Activated B cell treated with CpG ODN at 0.5 μM for 24 hours (primary cell): Measurements from ENCODE around the gene ZHX3. TPM values are rescaled to one million over a fixed set of nuclear protein-coding genes. Genes with fewer than 3 reads are reported as not detected.

Source experiments
- ATAC-seq: fragments of 200-7000 bp; cut with Tn5 transposase; one replicate; pipeline ENCODE4 v1.10.0; 2021; ENCODE audit warnings: low read depth, mild to moderate bottlenecking, moderate library complexity
- CTCF ChIA-PET: fragments of 350-600 bp; sonication (Branson Sonifier 250); formaldehyde crosslinking; loops from one replicate; lab custom pipeline; 2021; ENCODE audit warnings: antibody characterized with exemption; lab: Charles Lee
- POLR2A ChIA-PET: fragments of 350-600 bp; sonication (Branson Sonifier 250); formaldehyde crosslinking; loops from one replicate; lab custom pipeline; 2021; ENCODE audit warnings: antibody characterized with exemption; lab: Charles Lee
- DNase-seq: peaks from one replicate; pipeline ENCODE4 v3.0.0; 2022
- H3K27ac Mint-ChIP-seq: one replicate; pipeline ENCODE4 v1.8.0; 2020; ENCODE audit warnings: mixed read lengths
- H3K27me3 Mint-ChIP-seq: one replicate; pipeline ENCODE4 v1.8.0; 2021; ENCODE audit warnings: mixed read lengths
- H3K36me3 Mint-ChIP-seq: one replicate; pipeline ENCODE4 v1.8.0; 2021; ENCODE audit warnings: low read depth, mixed read lengths
- H3K4me1 Mint-ChIP-seq: one replicate; pipeline ENCODE4 v1.8.0; 2021; ENCODE audit warnings: mixed read lengths
- H3K4me3 Mint-ChIP-seq: one replicate; pipeline ENCODE4 v1.8.0; 2020; ENCODE audit warnings: mild to moderate bottlenecking, mixed read lengths
- H3K9me3 Mint-ChIP-seq: one replicate; pipeline ENCODE4 v1.8.0; 2020; ENCODE audit warnings: mixed read lengths
- CTCF ChIP-seq: fragments of 200-600 bp; IDR thresholded peaks from one replicate; pipeline ENCODE4 v1.8.0; 2022; ENCODE audit warnings: antibody characterized with exemption, mild to moderate bottlenecking
- intact Hi-C: fragments of 100-400 bp; cut with micrococcal nuclease; formaldehyde crosslinking; loops from one replicate; pipeline ENCODE4 v1.15.1; 2024
- total RNA-seq: library from RNA; stranded (reverse); gene quantifications from 2 replicates; pipeline ENCODE4 v1.2.3, GENCODE V29; 2022

ZHX3 gene
- total RNA-seq, 1 donor from 2014 or later: 21.2 TPM

- no peak overlapping the region for H3K27ac Mint-ChIP-seq
- no peak overlapping the region for H3K4me3 Mint-ChIP-seq
- POLR2A ChIA-PET: no interaction called here
These were observed 47.6 kb upstream of the ZHX3 start for GRCh38 chr20:41364967-41365765.

GRCh38 chr20:41364236-41364855, 46.8 kb upstream of the ZHX3 start:
- intact Hi-C loops: no loop called here
- ATAC-seq (no peak), DNase-seq (no peak)
- H3K4me1 Mint-ChIP-seq: peaks cover 9% of the 10 kb centered on the region
- CTCF ChIA-PET: no interaction called here
- no peaks in the 10 kb centered on the region for H3K9me3 Mint-ChIP-seq
- no peak for TF ChIP-seq CTCF
- POLR2A ChIA-PET: no interaction called here
- no peak overlapping the region for H3K4me3 Mint-ChIP-seq
- no peaks in the 10 kb centered on the region for H3K36me3 Mint-ChIP-seq
- no peak overlapping the region for H3K27ac Mint-ChIP-seq
- peaks cover 29% of the 10 kb centered on the region for H3K27me3 Mint-ChIP-seq

More at GRCh38 chr20:41364967-41365765, 47.6 kb upstream of the ZHX3 start:
- Mint-ChIP-seq H3K9me3 (no peaks in the 10 kb centered on the region), H3K36me3 (no peaks in the 10 kb centered on the region), H3K4me1 (peaks cover 9% of the 10 kb centered on the region), H3K27me3 (peaks cover 30% of the 10 kb centered on the region)
- no peak for ATAC-seq
- intact Hi-C loops: no loop called here
- CTCF ChIA-PET: no interaction called here
- no peak for TF ChIP-seq CTCF
- no peak for DNase-seq

- H3K27ac Mint-ChIP-seq: no peak overlapping the region
- ChIA-PET POLR2A (no interaction called here), CTCF (no interaction called here)
- no peak for TF ChIP-seq CTCF
- H3K4me1 Mint-ChIP-seq: peaks cover 9% of the 10 kb centered on the region
- no peaks in the 10 kb centered on the region for H3K9me3 Mint-ChIP-seq
- intact Hi-C loops: no loop called here
- ATAC-seq (no peak), DNase-seq (no peak)
- peaks cover 24% of the 10 kb centered on the region for H3K27me3 Mint-ChIP-seq
- H3K36me3 Mint-ChIP-seq: no peaks in the 10 kb centered on the region
- no peak overlapping the region for H3K4me3 Mint-ChIP-seq
These were observed 46.1 kb upstream of the ZHX3 start for GRCh38 chr20:41363601-41364000.

GRCh38 chr20:41362748-41363140, 45.2 kb upstream of the ZHX3 start:
- Mint-ChIP-seq H3K4me1 (peaks cover 9% of the 10 kb centered on the region), H3K27ac (no peak overlapping the region), H3K27me3 (peaks cover 20% of the 10 kb centered on the region), H3K4me3 (no peak overlapping the region), H3K9me3 (no peaks in the 10 kb centered on the region), H3K36me3 (no peaks in the 10 kb centered on the region)
- DNase-seq (no peak), ATAC-seq (no peak)
- ChIA-PET CTCF (no interaction called here), POLR2A (no interaction called here)
- no peak for TF ChIP-seq CTCF
- intact Hi-C loops: no loop called here
